K562 treated with DMSO at 1 percent for 24 hours (cell line): ENCODE data around the gene GPAT2. TPM values are rescaled to one million over a fixed set of nuclear protein-coding genes. Genes with fewer than 3 reads are reported as not detected.

Experiments
- total RNA-seq: library from RNA; unstranded; fragments of 300-600 nt; gene quantifications from 2 replicates; pipeline ENCODE4 v1.2.3, GENCODE V29; 2022; ENCODE audit warnings: low read depth; ENCODE audit not compliant: insufficient read depth

The GPAT2 gene, protein sequence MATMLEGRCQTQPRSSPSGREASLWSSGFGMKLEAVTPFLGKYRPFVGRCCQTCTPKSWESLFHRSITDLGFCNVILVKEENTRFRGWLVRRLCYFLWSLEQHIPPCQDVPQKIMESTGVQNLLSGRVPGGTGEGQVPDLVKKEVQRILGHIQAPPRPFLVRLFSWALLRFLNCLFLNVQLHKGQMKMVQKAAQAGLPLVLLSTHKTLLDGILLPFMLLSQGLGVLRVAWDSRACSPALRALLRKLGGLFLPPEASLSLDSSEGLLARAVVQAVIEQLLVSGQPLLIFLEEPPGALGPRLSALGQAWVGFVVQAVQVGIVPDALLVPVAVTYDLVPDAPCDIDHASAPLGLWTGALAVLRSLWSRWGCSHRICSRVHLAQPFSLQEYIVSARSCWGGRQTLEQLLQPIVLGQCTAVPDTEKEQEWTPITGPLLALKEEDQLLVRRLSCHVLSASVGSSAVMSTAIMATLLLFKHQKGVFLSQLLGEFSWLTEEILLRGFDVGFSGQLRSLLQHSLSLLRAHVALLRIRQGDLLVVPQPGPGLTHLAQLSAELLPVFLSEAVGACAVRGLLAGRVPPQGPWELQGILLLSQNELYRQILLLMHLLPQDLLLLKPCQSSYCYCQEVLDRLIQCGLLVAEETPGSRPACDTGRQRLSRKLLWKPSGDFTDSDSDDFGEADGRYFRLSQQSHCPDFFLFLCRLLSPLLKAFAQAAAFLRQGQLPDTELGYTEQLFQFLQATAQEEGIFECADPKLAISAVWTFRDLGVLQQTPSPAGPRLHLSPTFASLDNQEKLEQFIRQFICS
- total RNA-seq: 0.46 and 0.85 TPM in 2 replicates

DNA sequence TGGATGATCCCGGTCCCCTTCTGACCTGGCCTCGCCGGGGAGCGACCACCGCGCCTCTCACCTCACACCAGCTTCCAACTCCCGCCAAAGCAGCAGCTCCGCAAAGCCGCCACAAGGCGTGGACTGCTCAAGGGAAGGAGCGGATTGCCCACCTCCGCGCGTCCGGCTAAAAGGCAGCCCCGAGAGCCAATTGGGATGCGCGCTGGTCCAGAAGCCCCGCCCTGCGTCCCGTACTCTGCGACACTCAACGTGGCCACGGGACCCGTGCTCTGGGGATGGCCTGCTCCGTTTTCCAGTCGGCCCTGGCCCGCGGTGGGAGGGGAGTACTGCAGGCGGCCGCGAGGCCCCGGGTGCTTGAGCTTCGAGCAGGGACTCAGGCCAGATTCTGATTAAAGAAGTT, at the start of gene GPAT2:
Gene GPAT2 (minus strand): TSS at position 125 of the 400 bp plus-strand sequence. CDS start 2,557 bp downstream, outside the sequence.

GRCh38 chr2:95991351-95992094, 43.2 kb downstream of the GPAT2 start, which contains the start of gene ANKRD36C:
Gene ANKRD36C, minus strand, starts transcription at chr2:95991824. Its CDS starts 116 bp downstream, at chr2:95991708.

Other genes with a start within 250 kb of the GPAT2 start
- 2.4 and 5.1 TPM in 2 replicates for gene ANKRD36C, start 43.1 kb downstream of the GPAT2 start, total RNA-seq
- not detected in 2 replicates for gene ADRA2B, start 81.7 kb upstream of the GPAT2 start, total RNA-seq
- gene ASTL, start 103.6 kb upstream of the GPAT2 start, total RNA-seq: not detected in 2 replicates
- gene DUSP2, start 110.5 kb upstream of the GPAT2 start, total RNA-seq: 0.43 TPM in 1 of 2 replicates, not detected in the other
- gene STARD7, start 173.9 kb upstream of the GPAT2 start, total RNA-seq: 97.6 and 105 TPM in 2 replicates
- gene TMEM127, start 231.1 kb upstream of the GPAT2 start, total RNA-seq: 29.3 and 31.7 TPM in 2 replicates
- 107 and 112 TPM in 2 replicates for gene CIAO1, start 231.3 kb upstream of the GPAT2 start, total RNA-seq